RPMI8226 (cell line): ENCODE results near the gene PAGE2.
"Not testable (repeated sequence)": the region's sequence is repeated elsewhere in the genome, so short reads cannot be mapped to it uniquely, and the experiment has no call there.

Source experiments
- DNase-seq: peaks from one replicate; pipeline ENCODE4 v3.0.0-alpha.2; 2015

The PAGE2 gene

DNA sequence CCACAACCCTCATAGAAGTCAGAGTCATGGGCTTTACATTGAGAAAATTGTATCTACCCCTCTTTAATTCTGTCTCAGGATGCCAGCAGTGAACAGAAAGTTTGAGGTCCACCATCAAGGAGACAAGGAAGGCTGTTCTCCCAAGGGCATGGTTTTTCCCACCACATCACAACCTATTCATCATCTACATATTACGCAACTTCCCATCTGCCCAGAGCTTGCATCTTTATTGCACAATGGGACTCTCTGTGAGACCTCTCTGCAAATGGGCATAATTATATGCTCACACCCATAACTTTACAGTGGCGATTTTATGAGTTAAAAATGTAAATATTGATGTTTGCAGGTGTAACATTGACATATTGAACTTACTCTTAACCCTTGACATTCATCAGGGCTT lies 38.9 kb downstream of the PAGE2 start:
- no peak for DNase-seq

DNA sequence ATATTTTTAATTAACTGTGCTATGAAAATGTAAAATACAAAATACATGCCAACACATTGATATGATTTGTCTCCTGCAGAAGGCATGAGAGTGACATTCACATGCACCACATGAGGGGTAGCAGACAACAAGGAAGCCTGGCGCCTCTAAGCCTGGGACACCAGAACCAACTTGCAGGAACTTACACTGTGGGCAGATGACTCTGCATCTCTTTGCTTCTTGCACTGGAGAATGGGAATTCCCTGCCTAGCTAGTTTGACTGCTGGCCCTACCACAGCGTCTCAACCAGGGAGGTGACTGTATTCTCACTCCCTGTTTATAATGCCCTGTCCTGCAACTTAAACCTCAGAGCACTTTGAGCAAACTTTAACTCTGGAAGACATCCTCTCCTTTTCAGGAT lies 40.5 kb downstream of the PAGE2 start:
- DNase-seq, result no peak

DNA sequence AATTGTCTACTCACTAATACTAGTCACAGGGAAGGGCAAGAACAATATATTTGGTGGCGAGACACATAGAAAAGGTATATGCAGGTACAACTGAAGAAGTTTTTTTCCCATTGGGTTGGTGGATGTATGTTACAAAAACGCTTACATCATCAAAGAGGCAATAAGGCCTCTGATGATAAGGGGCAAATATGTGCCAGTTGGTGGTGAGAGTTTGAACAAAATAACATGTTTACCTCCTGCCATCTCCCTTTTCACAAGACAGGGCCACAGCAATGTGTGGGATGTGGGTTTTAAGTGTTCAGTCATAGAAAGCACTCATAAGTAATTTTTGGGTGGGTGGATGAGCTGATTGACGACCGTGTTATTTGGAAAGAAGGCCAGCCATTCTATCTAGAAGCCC lies 41.7 kb downstream of the PAGE2 start:
- no peak for DNase-seq

DNA sequence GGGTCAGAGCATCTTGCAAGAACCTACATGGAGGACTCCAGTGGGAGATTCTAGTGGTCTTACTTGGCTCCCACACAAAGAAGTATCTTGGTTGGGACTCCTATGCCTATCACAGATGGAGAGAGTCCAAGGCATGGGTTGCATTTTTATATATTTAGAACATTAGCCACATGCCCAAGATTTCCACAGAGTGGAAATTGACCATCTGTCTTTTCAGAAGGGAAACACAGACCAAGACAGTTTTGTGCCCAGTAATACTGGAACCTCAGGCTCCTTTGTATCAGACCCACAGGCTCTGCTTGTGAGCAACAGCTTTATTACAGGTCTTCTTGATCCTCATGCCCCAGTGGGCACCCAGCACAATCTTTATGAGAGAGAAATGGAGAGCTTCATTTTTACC lies 43.6 kb downstream of the PAGE2 start:
- no peak for DNase-seq

DNA sequence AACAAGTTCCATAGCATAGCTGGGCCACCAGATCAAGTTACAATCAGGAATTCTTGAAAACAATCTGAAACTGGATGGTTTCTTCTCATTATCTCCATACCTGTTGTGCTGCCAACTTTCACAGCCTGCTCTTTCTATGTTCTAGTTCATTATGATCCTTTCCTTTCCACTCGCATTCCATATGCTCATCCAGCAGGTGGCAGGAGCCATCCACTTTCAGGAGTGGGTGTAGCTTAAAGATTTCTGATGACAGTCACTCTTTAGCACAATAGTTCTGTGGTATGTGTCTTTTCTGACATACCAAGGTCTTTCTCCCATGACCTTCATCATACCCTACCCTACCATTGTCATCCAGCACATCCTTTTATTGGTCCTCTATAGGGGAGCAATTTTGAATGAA lies 46.4 kb downstream of the PAGE2 start:
- peak; percentile 16 for DNase-seq

DNA sequence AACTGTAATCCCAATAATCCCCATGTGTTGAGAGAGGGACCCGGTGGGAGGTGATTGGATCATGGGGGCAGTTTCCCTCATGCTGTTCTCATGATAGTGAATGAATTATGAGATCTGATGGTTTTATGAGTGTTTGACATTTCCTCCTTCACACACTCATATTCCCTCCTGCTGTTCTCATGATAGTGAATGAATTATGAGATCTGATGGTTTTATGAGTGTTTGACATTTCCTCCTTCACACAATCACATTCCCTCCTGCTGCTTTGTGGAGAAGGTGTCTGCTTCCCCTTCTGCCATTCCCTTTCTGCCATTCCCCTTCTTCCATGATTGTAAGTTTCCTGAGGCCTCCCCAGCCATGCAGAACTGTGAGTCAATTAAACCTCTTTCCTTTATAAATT lies 52.0 kb downstream of the PAGE2 start:
- not testable (repeated sequence) for DNase-seq
